BE2C (cell line): ENCODE results near the gene ZNRF2.
"Not testable (repeated sequence)": the region's sequence is repeated elsewhere in the genome, so short reads cannot be mapped to it uniquely, and the experiment has no call there.

Source experiments
- DNase-seq: peaks from one replicate; pipeline ENCODE4 v3.0.0-alpha.2; 2020
- H3K27me3 ChIP-seq: fragments of 250-450 bp; sonication (Bioruptor Pico); 2 replicates; pipeline ENCODE4 v1.5.1; 2020; ENCODE audit warnings: mild to moderate bottlenecking
- H3K36me3 ChIP-seq: fragments of 250-450 bp; sonication (Bioruptor Pico); 2 replicates; pipeline ENCODE4 v1.5.1; 2020; ENCODE audit warnings: mild to moderate bottlenecking
- H3K4me1 ChIP-seq: fragments of 250-450 bp; sonication (Bioruptor Pico); 2 replicates; pipeline ENCODE4 v1.5.1; 2020
- H3K4me3 ChIP-seq: 2 replicates; pipeline ENCODE4 v1.5.1; 2011; ENCODE audit warnings: low read depth, low read length
- H3K9me3 ChIP-seq: fragments of 250-450 bp; sonication (Bioruptor Pico); 2 replicates; pipeline ENCODE4 v1.5.1; 2020
- CTCF ChIP-seq: IDR thresholded peaks from 2 replicates; pipeline ENCODE4 v1.5.1; 2012; ENCODE audit warnings: mild to moderate bottlenecking, low read depth, low read length

ZNRF2 gene

GRCh38 chr7:30378275-30378674, 93.9 kb downstream of the ZNRF2 start:
- no peaks in the 10 kb centered on the region for H3K36me3 ChIP-seq
- no peak for DNase-seq
- H3K27me3 ChIP-seq: no peaks in the 10 kb centered on the region
- no peak overlapping the region for H3K4me3 ChIP-seq
- 0 out of 2 replicates have a peak, but pooled peaks cover 4% of the 10 kb centered on the region for H3K9me3 ChIP-seq
- H3K4me1 ChIP-seq: no peaks in the 10 kb centered on the region
- TF ChIP-seq CTCF: no peak

GRCh38 chr7:30379131-30379530, 94.7 kb downstream of the ZNRF2 start:
- no peak for TF ChIP-seq CTCF
- 0 out of 2 replicates have a peak, but pooled peaks cover 4% of the 10 kb centered on the region for H3K9me3 ChIP-seq
- DNase-seq: no peak
- no peaks in the 10 kb centered on the region for H3K4me1 ChIP-seq
- H3K36me3 ChIP-seq: no peaks in the 10 kb centered on the region
- H3K4me3 ChIP-seq: no peak overlapping the region
- H3K27me3 ChIP-seq: no peaks in the 10 kb centered on the region

- no peak for TF ChIP-seq CTCF
- no peak overlapping the region for H3K4me3 ChIP-seq
- H3K27me3 ChIP-seq: no peaks in the 10 kb centered on the region
- no peaks in the 10 kb centered on the region for H3K4me1 ChIP-seq
- DNase-seq: no peak
- H3K9me3 ChIP-seq: 0 out of 2 replicates have a peak, but pooled peaks cover 4% of the 10 kb centered on the region
- H3K36me3 ChIP-seq: no peaks in the 10 kb centered on the region
These were observed 95.3 kb downstream of the ZNRF2 start for GRCh38 chr7:30379741-30380140.

GRCh38 chr7:30380294-30380693, 95.9 kb downstream of the ZNRF2 start:
- H3K27me3 ChIP-seq: no peaks in the 10 kb centered on the region
- no peaks in the 10 kb centered on the region for H3K36me3 ChIP-seq
- H3K9me3 ChIP-seq: 0 out of 2 replicates have a peak, but pooled peaks cover 4% of the 10 kb centered on the region
- DNase-seq: no peak
- TF ChIP-seq CTCF: no peak
- no peak overlapping the region for H3K4me3 ChIP-seq
- H3K4me1 ChIP-seq: no peaks in the 10 kb centered on the region

- not testable (repeated sequence) for H3K4me3 ChIP-seq, DNase-seq
These were observed 96.4 kb downstream of the ZNRF2 start for GRCh38 chr7:30380824-30381223.

GRCh38 chr7:30382607-30383006, 98.2 kb downstream of the ZNRF2 start:
- Histone ChIP-seq H3K4me1 (no peaks in the 10 kb centered on the region), H3K36me3 (no peaks in the 10 kb centered on the region), H3K9me3 (0 out of 2 replicates have a peak, but pooled peaks cover 4% of the 10 kb centered on the region), H3K4me3 (no peak overlapping the region), H3K27me3 (no peaks in the 10 kb centered on the region)
- no peak for DNase-seq
- no peak for TF ChIP-seq CTCF

More at GRCh38 chr7:30380824-30381223, 96.4 kb downstream of the ZNRF2 start:
- H3K27me3 ChIP-seq, H3K4me1 ChIP-seq, H3K36me3 ChIP-seq, H3K9me3 ChIP-seq: not testable (repeated sequence)

GRCh38 chr7:30389791-30390190, 105.4 kb downstream of the ZNRF2 start:
- H3K4me1 ChIP-seq: no peaks in the 10 kb centered on the region
- no peaks in the 10 kb centered on the region for H3K36me3 ChIP-seq
- H3K27me3 ChIP-seq: no peaks in the 10 kb centered on the region
- H3K9me3 ChIP-seq: no peaks in the 10 kb centered on the region
- no peak for DNase-seq
- no peak overlapping the region for H3K4me3 ChIP-seq
- no peak for TF ChIP-seq CTCF
